Thyroid gland (tissue), 4 donors: ENCODE data around the gene RNF144A.

ENCODE experiments used
- CTCF ChIP-seq, 6 experiments: fragments of 200-600 bp in 3 of 6; fragments of 450-650 bp in 3 of 6; sonication (generic) in 3 of 6; IDR thresholded peaks; one replicate each; pipeline ENCODE4 v1.5.1; 2016 to 2019; ENCODE audit warnings: antibody characterized with exemption in 6 of 6, mild to moderate bottlenecking in 2 of 6, inconsistent platforms in 1 of 6, moderate library complexity in 1 of 6
- POLR2A ChIP-seq, 2 donors: fragments of 450-650 bp; IDR thresholded peaks; one replicate each; pipeline ENCODE4 v1.6.1; 2017; ENCODE audit warnings: antibody characterized with exemption in 2 of 2, mild to moderate bottlenecking in 2 of 2, moderate library complexity in 1 of 2

GRCh38 chr2:7022492-7023385 is 105.5 kb downstream of the RNF144A start:
- TF ChIP-seq CTCF (IDR thresholded peaks at IDR 0.05) (no peak), POLR2A (IDR thresholded peaks at IDR 0.05) (no peak)
